BE2C (cell line): ENCODE data around the gene TMEM145.

Experiments
- DNase-seq: peaks from one replicate; pipeline ENCODE4 v3.0.0-alpha.2; 2020
- H3K27me3 ChIP-seq: fragments of 250-450 bp; sonication (Bioruptor Pico); 2 replicates; pipeline ENCODE4 v1.5.1; 2020; ENCODE audit warnings: mild to moderate bottlenecking
- H3K36me3 ChIP-seq: fragments of 250-450 bp; sonication (Bioruptor Pico); 2 replicates; pipeline ENCODE4 v1.5.1; 2020; ENCODE audit warnings: mild to moderate bottlenecking
- H3K4me1 ChIP-seq: fragments of 250-450 bp; sonication (Bioruptor Pico); 2 replicates; pipeline ENCODE4 v1.5.1; 2020
- H3K4me3 ChIP-seq: 2 replicates; pipeline ENCODE4 v1.5.1; 2011; ENCODE audit warnings: low read depth, low read length
- H3K9me3 ChIP-seq: fragments of 250-450 bp; sonication (Bioruptor Pico); 2 replicates; pipeline ENCODE4 v1.5.1; 2020
- TF ChIP-seq, protein P1 (sequence below): IDR thresholded peaks from 2 replicates; pipeline ENCODE4 v1.5.1; 2012; ENCODE audit warnings: mild to moderate bottlenecking, low read depth, low read length

TMEM145 gene

DNA sequence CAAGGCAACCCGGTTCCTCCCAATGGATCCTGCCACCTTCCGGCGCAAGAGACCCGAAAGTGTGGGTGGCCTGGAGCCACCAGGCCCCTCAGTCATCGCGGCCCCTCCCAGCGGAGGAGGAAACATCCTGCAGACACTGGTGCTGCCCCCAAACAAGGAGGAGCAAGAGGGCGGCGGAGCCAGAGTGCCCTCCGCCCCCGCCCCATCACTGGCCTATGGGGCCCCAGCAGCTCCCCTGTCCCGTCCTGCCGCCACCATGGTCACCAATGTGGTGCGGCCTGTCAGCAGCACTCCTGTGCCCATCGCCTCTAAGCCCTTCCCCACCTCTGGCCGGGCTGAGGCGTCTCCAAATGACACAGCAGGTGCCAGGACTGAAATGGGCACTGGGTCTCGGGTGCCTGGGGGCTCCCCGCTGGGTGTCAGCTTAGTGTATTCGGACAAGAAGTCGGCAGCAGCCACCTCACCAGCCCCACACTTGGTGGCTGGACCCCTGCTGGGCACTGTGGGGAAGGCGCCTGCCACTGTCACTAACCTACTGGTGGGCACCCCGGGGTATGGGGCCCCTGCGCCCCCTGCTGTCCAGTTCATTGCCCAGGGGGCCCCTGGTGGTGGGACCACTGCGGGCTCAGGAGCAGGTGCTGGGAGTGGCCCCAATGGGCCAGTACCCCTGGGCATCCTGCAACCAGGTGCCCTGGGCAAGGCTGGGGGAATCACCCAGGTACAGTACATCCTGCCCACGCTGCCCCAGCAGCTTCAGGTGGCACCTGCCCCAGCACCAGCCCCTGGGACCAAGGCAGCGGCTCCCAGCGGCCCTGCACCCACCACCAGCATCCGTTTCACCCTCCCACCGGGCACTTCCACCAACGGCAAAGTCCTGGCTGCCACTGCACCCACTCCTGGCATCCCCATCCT lies 22.3 kb upstream of the TMEM145 start:
- TF ChIP-seq, protein P1, sequence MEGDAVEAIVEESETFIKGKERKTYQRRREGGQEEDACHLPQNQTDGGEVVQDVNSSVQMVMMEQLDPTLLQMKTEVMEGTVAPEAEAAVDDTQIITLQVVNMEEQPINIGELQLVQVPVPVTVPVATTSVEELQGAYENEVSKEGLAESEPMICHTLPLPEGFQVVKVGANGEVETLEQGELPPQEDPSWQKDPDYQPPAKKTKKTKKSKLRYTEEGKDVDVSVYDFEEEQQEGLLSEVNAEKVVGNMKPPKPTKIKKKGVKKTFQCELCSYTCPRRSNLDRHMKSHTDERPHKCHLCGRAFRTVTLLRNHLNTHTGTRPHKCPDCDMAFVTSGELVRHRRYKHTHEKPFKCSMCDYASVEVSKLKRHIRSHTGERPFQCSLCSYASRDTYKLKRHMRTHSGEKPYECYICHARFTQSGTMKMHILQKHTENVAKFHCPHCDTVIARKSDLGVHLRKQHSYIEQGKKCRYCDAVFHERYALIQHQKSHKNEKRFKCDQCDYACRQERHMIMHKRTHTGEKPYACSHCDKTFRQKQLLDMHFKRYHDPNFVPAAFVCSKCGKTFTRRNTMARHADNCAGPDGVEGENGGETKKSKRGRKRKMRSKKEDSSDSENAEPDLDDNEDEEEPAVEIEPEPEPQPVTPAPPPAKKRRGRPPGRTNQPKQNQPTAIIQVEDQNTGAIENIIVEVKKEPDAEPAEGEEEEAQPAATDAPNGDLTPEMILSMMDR = peak; percentile 93
- no peaks in the 10 kb centered on the region for H3K9me3 ChIP-seq
- peaks cover 6% of the 10 kb centered on the region for H3K4me1 ChIP-seq
- H3K27me3 ChIP-seq = no peaks in the 10 kb centered on the region
- no peak overlapping the region for H3K4me3 ChIP-seq
- peaks cover 80% of the 10 kb centered on the region for H3K36me3 ChIP-seq
- DNase-seq = peak; percentile 91

DNA sequence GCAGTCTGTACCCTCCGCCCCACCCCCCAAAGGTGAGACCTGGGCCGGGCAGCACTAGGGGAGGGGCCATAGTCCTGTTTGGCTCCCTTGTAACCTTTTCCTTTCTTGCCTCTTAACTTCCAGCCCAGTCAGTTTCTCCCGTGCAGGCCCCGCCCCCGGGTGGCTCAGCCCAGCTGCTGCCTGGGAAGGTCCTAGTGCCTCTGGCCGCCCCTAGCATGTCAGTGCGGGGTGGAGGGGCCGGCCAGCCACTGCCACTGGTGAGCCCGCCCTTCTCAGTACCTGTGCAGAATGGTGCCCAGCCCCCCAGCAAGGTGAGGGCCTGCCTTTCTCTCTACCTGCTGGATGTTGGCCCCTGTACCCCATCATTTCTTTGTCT lies 21.7 kb upstream of the TMEM145 start:
- Histone ChIP-seq H3K27me3 (no peaks in the 10 kb centered on the region), H3K4me3 (no peak overlapping the region), H3K9me3 (no peaks in the 10 kb centered on the region), H3K4me1 (peaks cover 6% of the 10 kb centered on the region), H3K36me3 (peaks cover 80% of the 10 kb centered on the region)
- TF ChIP-seq, protein P1 = no peak
- DNase-seq = no peak

DNA sequence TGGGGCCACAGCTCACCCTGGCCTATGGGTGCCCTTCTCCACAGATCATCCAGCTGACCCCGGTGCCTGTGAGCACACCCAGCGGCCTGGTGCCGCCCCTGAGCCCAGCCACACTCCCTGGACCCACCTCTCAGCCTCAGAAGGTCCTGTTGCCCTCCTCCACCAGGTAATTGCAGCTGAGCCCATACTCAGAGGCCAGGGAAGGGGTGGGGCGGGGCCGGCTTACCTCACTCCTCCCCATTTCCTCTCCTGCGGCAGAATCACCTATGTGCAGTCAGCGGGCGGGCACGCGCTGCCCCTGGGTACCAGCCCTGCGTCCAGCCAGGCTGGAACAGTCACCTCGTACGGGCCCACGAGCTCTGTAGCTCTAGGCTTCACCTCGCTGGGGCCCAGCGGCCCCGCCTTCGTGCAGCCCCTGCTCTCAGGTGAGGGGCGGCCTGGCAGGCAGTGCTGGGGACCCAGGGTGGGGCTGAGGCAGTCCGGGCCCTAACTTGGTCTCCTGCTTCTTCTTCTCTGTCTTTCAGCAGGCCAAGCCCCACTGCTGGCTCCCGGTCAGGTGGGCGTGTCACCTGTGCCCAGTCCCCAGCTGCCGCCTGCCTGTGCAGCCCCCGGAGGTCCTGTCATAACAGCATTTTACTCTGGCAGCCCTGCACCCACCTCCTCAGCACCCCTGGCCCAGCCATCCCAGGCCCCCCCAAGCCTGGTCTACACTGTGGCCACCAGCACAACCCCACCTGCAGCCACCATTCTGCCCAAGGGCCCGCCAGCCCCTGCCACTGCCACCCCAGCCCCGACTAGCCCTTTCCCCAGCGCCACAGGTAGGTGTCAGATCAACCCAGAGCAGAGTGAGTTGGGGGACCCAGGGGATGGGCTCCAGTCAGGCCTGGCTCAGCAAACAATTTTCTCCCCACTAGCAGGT lies 20.8 kb upstream of the TMEM145 start:
- Histone ChIP-seq H3K36me3 (peaks cover 81% of the 10 kb centered on the region), H3K27me3 (no peaks in the 10 kb centered on the region), H3K9me3 (no peaks in the 10 kb centered on the region), H3K4me3 (no peak overlapping the region), H3K4me1 (0 out of 2 replicates have a peak, but pooled peaks cover 2% of the 10 kb centered on the region)
- TF ChIP-seq, protein P1 = no peak
- DNase-seq = no peak

DNA sequence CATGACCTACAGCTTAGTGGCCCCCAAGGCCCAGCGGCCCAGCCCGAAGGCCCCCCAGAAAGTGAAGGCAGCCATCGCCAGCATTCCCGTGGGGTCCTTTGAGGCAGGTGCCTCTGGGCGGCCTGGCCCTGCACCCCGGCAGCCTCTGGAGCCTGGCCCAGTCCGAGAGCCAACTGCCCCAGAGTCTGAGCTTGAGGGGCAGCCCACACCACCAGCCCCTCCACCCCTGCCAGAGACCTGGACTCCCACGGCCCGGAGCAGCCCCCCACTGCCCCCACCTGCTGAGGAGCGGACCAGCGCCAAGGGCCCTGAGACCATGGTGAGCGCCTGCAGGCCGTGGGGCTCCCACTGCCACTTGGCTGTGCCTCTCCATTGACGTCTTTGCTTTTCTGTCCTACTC lies 20.1 kb upstream of the TMEM145 start:
- DNase-seq = no peak
- H3K4me3 ChIP-seq = no peak overlapping the region
- TF ChIP-seq, protein P1 = no peak
- H3K4me1 ChIP-seq = no peaks in the 10 kb centered on the region
- H3K9me3 ChIP-seq = no peaks in the 10 kb centered on the region
- peaks cover 74% of the 10 kb centered on the region for H3K36me3 ChIP-seq
- H3K27me3 ChIP-seq = no peaks in the 10 kb centered on the region

DNA sequence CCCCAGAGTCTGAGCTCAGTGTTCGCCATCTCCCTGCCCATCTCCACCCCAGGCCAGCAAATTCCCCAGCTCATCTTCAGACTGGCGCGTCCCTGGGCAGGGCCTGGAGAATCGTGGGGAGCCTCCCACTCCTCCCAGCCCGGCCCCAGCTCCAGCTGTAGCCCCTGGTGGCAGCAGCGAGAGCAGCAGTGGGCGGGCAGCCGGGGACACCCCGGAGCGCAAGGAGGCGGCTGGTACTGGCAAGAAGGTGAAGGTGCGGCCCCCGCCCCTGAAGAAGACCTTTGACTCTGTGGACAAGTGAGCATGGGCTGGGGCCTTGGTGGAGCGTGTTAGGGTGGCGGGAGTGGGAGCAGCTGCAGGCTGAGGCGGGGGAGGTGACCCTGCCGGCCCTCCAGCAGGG lies 19.6 kb upstream of the TMEM145 start:
- no peak overlapping the region for H3K4me3 ChIP-seq
- no peak for DNase-seq
- H3K9me3 ChIP-seq = no peaks in the 10 kb centered on the region
- H3K27me3 ChIP-seq = no peaks in the 10 kb centered on the region
- TF ChIP-seq, protein P1 = no peak
- no peaks in the 10 kb centered on the region for H3K4me1 ChIP-seq
- H3K36me3 ChIP-seq = peaks cover 69% of the 10 kb centered on the region
